ENCODE measurements around the gene GNAS-AS1. TPM values are rescaled to one million over a fixed set of nuclear protein-coding genes. Genes with fewer than 3 reads are reported as not detected.

Gene GNAS-AS1
- total RNA-seq, 6 experiments from 2014 or later: 1.0 to 1.5 (median 1.3) TPM

- H3K27me3 Mint-ChIP-seq (ENCODE audit: insufficient read depth): peaks cover 19% of the 10 kb centered on the region
- no peak for TF ChIP-seq CTCF (IDR thresholded peaks at IDR 0.05)
- no peak for DNase-seq
- no peak overlapping the region for H3K4me3 Mint-ChIP-seq
- H3K4me1 Mint-ChIP-seq (ENCODE audit: low read depth): no peaks in the 10 kb centered on the region; the same call in 1 of the 2 replicates
- H3K9me3 Mint-ChIP-seq: no peaks in the 10 kb centered on the region
- no peak overlapping the region for H3K27ac Mint-ChIP-seq
- H3K36me3 Mint-ChIP-seq (ENCODE audit: low read depth): no peaks in the 10 kb centered on the region
Measured at GRCh38 chr20:58867211-58867610, 16.5 kb upstream of the GNAS-AS1 start.

DNA sequence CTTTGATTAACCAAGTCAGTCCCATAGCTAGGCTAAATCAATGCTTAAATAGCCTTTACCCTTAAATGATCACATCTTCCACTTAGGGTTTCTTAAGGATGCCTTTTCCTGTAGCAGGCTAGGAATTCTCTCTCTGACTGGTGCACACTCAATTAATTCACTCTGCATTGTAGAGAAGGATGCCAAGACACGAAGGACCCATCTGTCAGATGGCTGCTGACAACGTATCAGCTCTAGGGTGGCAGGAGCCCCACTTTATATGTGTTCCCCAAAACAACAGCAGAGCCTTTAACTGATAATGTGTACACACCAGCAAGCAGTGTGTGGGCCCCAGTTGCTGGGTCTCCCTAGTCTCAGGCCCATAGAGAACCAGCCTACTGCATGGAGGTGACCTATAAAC lies 15.1 kb upstream of the GNAS-AS1 start:
- no peak overlapping the region for H3K4me3 Mint-ChIP-seq
- H3K27ac Mint-ChIP-seq: no peak overlapping the region
- no peak for TF ChIP-seq CTCF (IDR thresholded peaks at IDR 0.05)
- DNase-seq: no peak
- H3K27me3 Mint-ChIP-seq (ENCODE audit: insufficient read depth): peaks cover 28% of the 10 kb centered on the region
- no peaks in the 10 kb centered on the region for H3K9me3 Mint-ChIP-seq
- no peaks in the 10 kb centered on the region; the same call in 1 of the 2 replicates for H3K4me1 Mint-ChIP-seq (ENCODE audit: low read depth)
- no peaks in the 10 kb centered on the region for H3K36me3 Mint-ChIP-seq (ENCODE audit: low read depth)

DNA sequence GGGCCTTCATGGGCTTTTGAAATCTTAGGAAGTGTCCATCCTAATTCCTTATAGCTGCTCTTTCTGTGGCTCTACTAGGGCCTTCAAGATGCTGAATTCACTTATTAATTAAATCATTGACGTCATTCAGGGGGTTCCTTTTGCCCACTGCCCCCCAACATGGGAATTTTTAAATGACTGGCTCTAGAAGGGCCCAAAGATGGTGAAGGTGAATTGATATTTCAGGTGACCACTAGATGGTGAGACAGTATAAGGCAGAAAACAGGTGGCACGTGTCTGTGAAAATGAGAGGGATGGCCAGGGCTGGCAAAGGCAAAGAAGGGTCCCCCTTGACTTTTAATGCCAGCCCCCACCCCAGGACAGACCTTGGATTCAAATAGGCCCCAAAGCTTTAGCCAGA lies 13.6 kb upstream of the GNAS-AS1 start:
- TF ChIP-seq CTCF (IDR thresholded peaks at IDR 0.05): peak; percentile 45; the same call in 1 of the 2 replicates
- Mint-ChIP-seq H3K9me3 (no peaks in the 10 kb centered on the region), H3K4me1 (ENCODE audit: low read depth) (no peaks in the 10 kb centered on the region), H3K36me3 (ENCODE audit: low read depth) (no peaks in the 10 kb centered on the region), H3K4me3 (no peak overlapping the region), H3K27ac (no peak overlapping the region), H3K27me3 (ENCODE audit: insufficient read depth) (peaks cover 31% of the 10 kb centered on the region)
- DNase-seq: no peak

DNA sequence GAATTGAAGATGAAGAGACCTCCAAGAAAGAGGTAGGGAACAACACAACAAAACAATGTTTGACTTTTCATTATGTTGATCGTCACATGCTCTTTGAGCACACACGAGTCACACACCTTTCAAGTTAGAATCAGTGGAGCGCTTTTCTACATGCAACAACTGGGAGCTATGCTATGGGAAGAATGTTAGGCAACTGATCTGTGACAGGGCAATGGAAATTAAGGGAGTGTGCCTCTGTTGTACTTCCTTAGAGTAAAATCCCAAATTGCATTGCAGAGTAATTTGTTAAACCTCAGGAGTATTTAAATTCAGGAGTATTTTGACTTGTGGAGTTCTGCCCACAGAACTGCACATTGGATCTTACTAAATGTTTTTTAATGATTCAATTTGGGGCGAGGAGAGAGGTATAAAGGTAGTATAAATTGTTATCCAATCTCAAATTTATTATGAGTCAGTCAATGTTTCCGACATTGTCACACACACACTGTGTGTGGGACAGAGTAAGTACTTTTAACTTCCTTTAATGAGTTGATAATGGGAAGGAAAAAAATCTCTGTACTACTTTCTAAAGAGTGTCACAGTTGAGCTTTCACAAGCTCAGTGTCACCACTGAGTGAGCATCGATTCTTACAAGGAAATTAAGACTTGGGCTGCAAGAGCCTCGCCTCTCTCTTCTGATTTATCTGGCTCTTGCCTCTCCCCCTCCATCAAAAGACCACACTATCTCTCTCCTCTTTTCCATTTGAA lies 12.5 kb upstream of the GNAS-AS1 start:
- no peaks in the 10 kb centered on the region for H3K4me1 Mint-ChIP-seq (ENCODE audit: low read depth)
- no peak for TF ChIP-seq CTCF (IDR thresholded peaks at IDR 0.05)
- H3K9me3 Mint-ChIP-seq: no peaks in the 10 kb centered on the region

DNA sequence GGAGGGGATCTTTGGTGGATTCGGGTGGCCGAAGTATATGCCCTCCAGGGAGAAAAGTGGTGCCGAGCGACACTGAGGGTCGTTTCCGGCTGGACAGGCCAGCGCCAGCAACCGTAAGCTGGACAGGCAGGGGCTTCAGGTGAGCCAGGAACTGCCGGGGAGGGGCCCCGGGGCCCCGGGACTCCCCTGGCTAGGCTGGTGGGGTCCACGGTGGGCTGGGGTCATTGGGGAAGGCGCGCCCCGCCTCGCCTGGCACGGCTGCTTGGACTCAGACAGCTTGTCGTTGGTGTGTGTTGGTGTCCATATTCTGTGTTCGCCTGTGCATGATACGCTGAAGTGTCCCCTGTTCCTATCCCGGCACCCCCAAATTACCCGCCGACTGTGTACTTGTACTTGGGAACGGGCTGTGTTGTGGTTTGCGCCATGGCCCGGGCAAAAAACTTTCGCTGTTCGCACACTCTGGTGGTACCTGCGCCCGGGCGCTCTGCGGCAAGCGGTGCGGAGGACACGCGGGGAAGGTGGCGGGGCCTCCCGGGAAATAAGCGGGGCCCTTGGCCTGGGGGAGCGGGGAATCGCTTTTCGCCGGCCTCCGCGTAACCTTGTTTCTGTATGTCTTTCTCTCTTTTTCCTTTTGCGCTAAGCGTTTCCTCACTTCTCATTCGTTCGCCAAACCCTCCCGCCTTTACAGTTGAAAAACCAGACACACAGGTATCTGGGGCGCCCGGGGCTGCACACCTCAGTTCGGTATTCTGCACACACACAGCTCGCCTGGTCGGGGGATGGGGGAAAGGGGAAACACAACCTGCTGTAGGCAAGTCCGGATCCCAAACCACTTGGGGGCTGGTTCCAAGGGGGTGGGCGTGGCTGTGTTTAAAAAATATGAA lies 5.0 kb upstream of the GNAS-AS1 start:
- no peaks in the 10 kb centered on the region for H3K36me3 Mint-ChIP-seq (ENCODE audit: low read depth)
- TF ChIP-seq CTCF (IDR thresholded peaks at IDR 0.05): no peak
- peaks cover 8% of the 10 kb centered on the region for H3K4me1 Mint-ChIP-seq (ENCODE audit: low read depth)
- no peak for DNase-seq
- H3K27ac Mint-ChIP-seq: no peak overlapping the region
- H3K4me3 Mint-ChIP-seq: peak overlapping the region; percentile 22; the same call in 1 of the 2 replicates
- H3K27me3 Mint-ChIP-seq (ENCODE audit: insufficient read depth): peaks cover 37% of the 10 kb centered on the region
- peaks cover 9% of the 10 kb centered on the region; the same call in 1 of the 2 replicates for H3K9me3 Mint-ChIP-seq

More for the DNA sequence above, 12.5 kb upstream of the GNAS-AS1 start:
- no peak for DNase-seq
- Mint-ChIP-seq H3K27ac (no peak overlapping the region), H3K36me3 (ENCODE audit: low read depth) (no peaks in the 10 kb centered on the region), H3K27me3 (ENCODE audit: insufficient read depth) (peaks cover 31% of the 10 kb centered on the region), H3K4me3 (no peak overlapping the region)
